Smooth muscle cell (in vitro differentiated cells): ENCODE measurements around the gene CALCOCO2. TPM values are rescaled to one million over a fixed set of nuclear protein-coding genes. Genes with fewer than 3 reads are reported as not detected.

ENCODE experiments used
- DNase-seq: peaks from one replicate; lab custom pipeline; 2025; ENCODE audit not compliant: unreplicated experiment; lab: John Stamatoyannopoulos, UW
- H2AFZ ChIP-seq: fragments of 200-600 bp; sonication (generic); 2 replicates; pipeline ENCODE4 v1.6.0; 2016; ENCODE audit warnings: antibody characterized with exemption, low read depth, mild to moderate bottlenecking
- H3F3A ChIP-seq: fragments of 200-600 bp; sonication (generic); 2 replicates; pipeline ENCODE4 v1.6.0; 2017; ENCODE audit warnings: antibody characterized with exemption, low read depth
- H3K27ac ChIP-seq: fragments of 200-600 bp; sonication (generic); 2 replicates; pipeline ENCODE4 v1.5.1; 2016; ENCODE audit warnings: low read depth, mild to moderate bottlenecking
- H3K27me3 ChIP-seq: fragments of 200-600 bp; sonication (generic); 2 replicates; pipeline ENCODE4 v1.6.1; 2016; ENCODE audit warnings: low read depth, mild to moderate bottlenecking
- H3K36me3 ChIP-seq: fragments of 200-600 bp; sonication (generic); 2 replicates; pipeline ENCODE4 v1.5.1; 2016; ENCODE audit warnings: low read depth
- H3K4me1 ChIP-seq: fragments of 200-600 bp; sonication (generic); 2 replicates; pipeline ENCODE4 v1.5.1; 2016; ENCODE audit warnings: low read depth
- H3K4me2 ChIP-seq: fragments of 200-600 bp; sonication (generic); 2 replicates; pipeline ENCODE4 v1.6.0; 2016; ENCODE audit warnings: mild to moderate bottlenecking
- H3K4me3 ChIP-seq: fragments of 200-600 bp; sonication (generic); 2 replicates; pipeline ENCODE4 v1.5.1; 2016; ENCODE audit warnings: mild to moderate bottlenecking
- H3K79me2 ChIP-seq: fragments of 200-600 bp; sonication (generic); 2 replicates; pipeline ENCODE4 v1.6.0; 2016; ENCODE audit warnings: low read depth, mild to moderate bottlenecking
- H3K9ac ChIP-seq: fragments of 200-600 bp; sonication (generic); 2 replicates; pipeline ENCODE4 v1.6.0; 2016; ENCODE audit warnings: low read depth
- H3K9me3 ChIP-seq: fragments of 200-600 bp; sonication (generic); replicated peaks from 2 replicates; pipeline ENCODE4 v1.5.1; 2016; ENCODE audit warnings: low read depth
- H4K20me1 ChIP-seq: fragments of 200-600 bp; sonication (generic); 2 replicates; pipeline ENCODE4 v1.6.0; 2016; ENCODE audit warnings: low read depth
- CTCF ChIP-seq: fragments of 200-600 bp; sonication (generic); IDR thresholded peaks from 2 replicates; pipeline ENCODE4 v1.5.1; 2017; ENCODE audit warnings: borderline replicate concordance, mild to moderate bottlenecking, antibody characterized with exemption; ENCODE audit not compliant: insufficient read depth, poor library complexity, severe bottlenecking
- WGBS: methylation state at CpG from one replicate; pipeline ENCODE4 v1.1.7; 2016; ENCODE audit warnings: low lambda C conversion rate; 5-methylcytosine and 5-hydroxymethylcytosine counted together
- polyA plus RNA-seq: library from polyadenylated mRNA; unstranded; fragments of >200 nt; fragmentation: Nextera tagmentation; extraction: Ambion mirVana; gene quantifications from 2 replicates; pipeline ENCODE4 v1.2.1, GENCODE V29; 2016
- total RNA-seq: library from RNA; depleted of rRNA; stranded (reverse); fragments of >200 nt; gene quantifications from 2 replicates; pipeline ENCODE4 v1.2.3, GENCODE V29; 2014

The CALCOCO2 gene
- total and polyA plus RNA-seq, 2 experiments from 2014 or later: 52.5 to 55.7 TPM

- Histone ChIP-seq H3K4me2 (no peak overlapping the region), H2AFZ (no peak overlapping the region), H3K4me3 (no peak overlapping the region), H3K79me2 (peaks cover 24% of the 10 kb centered on the region), H3K4me1 (peaks cover 6% of the 10 kb centered on the region), H3K9ac (no peak overlapping the region), H3F3A (peaks cover 6% of the 10 kb centered on the region), H3K9me3 (no peaks in the 10 kb centered on the region), H3K36me3 (no peaks in the 10 kb centered on the region), H3K27ac (no peak overlapping the region), H4K20me1 (no peaks in the 10 kb centered on the region), H3K27me3 (no peaks in the 10 kb centered on the region)
- 93% methylated on average over 2 of the region's 2 CpGs for WGBS
- no peak for TF ChIP-seq CTCF
- no peak for DNase-seq
These were observed 59.3 kb downstream of the CALCOCO2 start for GRCh38 chr17:48890086-48890485.

- Histone ChIP-seq H3K4me2 (peak overlapping the region; percentile 97), H3K4me1 (peaks cover 6% of the 10 kb centered on the region), H3K27me3 (no peaks in the 10 kb centered on the region), H2AFZ (peak overlapping the region; percentile 45), H3K9me3 (no peaks in the 10 kb centered on the region), H3F3A (peaks cover 6% of the 10 kb centered on the region), H3K4me3 (peak overlapping the region; percentile 71), H3K36me3 (no peaks in the 10 kb centered on the region), H4K20me1 (no peaks in the 10 kb centered on the region), H3K79me2 (peaks cover 24% of the 10 kb centered on the region), H3K27ac (peak overlapping the region; percentile 69), H3K9ac (peak overlapping the region; percentile 90)
- no peak for DNase-seq
- TF ChIP-seq CTCF: no peak
- 2% methylated on average over 24 of the region's 24 CpGs for WGBS
These were observed 62.3 kb downstream of the CALCOCO2 start for GRCh38 chr17:48892940-48893645.

GRCh38 chr17:48893646-48894508 is 63.0 kb downstream of the CALCOCO2 start:
- no peak for DNase-seq
- Histone ChIP-seq H3K79me2 (peaks cover 24% of the 10 kb centered on the region), H3K4me1 (peaks cover 6% of the 10 kb centered on the region), H3K36me3 (no peaks in the 10 kb centered on the region), H3K27ac (no peak overlapping the region), H3K4me3 (peak overlapping the region; percentile 71), H3K27me3 (no peaks in the 10 kb centered on the region), H2AFZ (no peak overlapping the region), H4K20me1 (no peaks in the 10 kb centered on the region), H3F3A (peaks cover 6% of the 10 kb centered on the region), H3K9ac (peak overlapping the region; percentile 90), H3K4me2 (peak overlapping the region; percentile 97), H3K9me3 (no peaks in the 10 kb centered on the region)
- 67% methylated on average over 5 of the region's 5 CpGs for WGBS
- TF ChIP-seq CTCF: no peak
